ENCODE results near the gene LAD1.

Gene LAD1

DNA sequence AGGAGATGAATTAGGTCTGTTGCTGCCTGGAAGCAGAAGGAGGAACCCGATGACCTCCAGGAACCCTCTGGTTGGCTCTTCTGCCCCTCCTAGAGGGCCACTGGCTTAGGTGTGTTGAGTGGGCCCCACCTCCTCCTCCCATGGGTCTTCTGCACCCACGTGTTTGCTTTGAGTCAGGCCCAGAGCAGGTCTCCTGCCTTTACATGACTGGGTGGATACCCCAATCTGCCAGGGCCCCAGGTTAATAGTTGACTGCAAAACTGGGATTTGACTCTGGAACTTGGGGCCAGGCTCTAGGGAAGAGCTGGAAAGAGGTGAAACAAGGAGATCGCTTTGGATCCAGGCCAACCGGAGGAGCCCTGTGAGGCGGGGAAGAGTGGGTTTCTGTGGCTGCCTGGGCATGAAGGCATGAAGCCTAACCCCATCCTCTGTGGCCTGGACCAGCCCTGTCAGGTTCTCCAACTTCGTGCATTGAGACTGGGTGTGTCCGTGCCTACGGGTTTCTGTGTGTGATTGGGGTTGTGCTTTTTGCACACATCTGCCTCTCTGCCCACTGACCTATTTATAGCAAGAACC is 7.8 kb upstream of the LAD1 start:
- DNase-seq: no peak
- no peak for TF ChIP-seq GATA1 (IDR thresholded peaks at IDR 0.05; ENCODE audit: low read depth, low read length)
- TF ChIP-seq POLR2A (IDR thresholded peaks at IDR 0.05; ENCODE audit: low read length): no peak

DNA sequence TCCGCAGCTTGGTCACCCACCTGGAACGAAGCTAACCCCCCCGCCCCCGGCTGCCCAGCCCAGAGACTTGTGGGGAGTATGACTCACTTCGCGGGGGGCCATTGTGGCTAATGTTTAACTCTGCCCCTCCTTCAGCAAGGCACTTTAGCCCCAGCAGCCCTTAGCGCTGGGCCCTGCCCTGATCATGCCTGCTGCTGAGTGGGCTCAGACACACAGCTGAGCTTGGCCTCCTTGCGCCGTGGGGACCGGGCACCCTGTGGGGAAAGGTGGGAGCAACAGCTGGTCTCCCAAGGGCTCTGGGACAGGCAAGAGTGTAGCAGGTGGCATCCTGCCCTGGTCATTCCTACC is 6.3 kb upstream of the LAD1 start:
- no peak for DNase-seq
- no peak for TF ChIP-seq POLR2A (IDR thresholded peaks at IDR 0.05; ENCODE audit: low read length)
- TF ChIP-seq GATA1 (IDR thresholded peaks at IDR 0.05; ENCODE audit: low read depth, low read length): no peak

DNA sequence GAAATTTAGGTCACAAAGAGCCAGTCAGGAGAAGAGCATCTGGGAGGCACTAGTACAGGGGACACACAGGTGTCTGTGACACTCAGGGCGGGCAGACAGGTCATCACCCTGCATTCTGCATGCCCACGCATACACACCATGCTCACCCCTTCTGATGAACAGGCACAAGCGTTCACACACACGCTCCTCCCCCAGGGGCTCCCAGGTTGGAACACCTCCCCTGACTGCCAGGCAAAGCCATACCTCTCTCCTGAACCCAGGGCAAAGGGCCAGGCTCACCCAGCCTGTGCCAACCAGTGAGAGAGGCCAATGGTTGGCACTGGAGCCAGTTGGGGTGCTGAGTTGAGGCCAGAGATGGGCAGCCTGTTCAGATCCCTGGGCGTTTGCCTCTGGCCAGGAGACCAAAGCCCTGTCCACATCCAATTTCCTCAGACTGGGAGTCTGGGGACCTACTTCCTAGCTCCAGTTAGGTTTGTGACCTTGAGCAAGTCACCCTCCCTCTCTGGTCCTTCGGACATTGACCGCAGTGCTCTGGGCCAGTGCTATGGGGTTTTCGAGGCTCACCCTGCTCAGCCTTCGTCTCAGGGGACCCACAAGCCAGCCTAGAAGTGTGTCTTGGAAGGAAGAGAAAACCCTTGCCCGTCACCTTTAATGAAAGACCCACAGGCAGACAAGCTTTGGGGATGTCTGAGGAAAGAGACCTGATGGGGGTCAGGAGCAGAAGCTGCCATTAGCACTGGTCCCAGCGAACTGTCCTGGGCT is 5.8 kb upstream of the LAD1 start:
- TF ChIP-seq POLR2A (IDR thresholded peaks at IDR 0.05; ENCODE audit: low read length): no peak
- TF ChIP-seq GATA1 (IDR thresholded peaks at IDR 0.05; ENCODE audit: low read depth, low read length): no peak
- DNase-seq: no peak

DNA sequence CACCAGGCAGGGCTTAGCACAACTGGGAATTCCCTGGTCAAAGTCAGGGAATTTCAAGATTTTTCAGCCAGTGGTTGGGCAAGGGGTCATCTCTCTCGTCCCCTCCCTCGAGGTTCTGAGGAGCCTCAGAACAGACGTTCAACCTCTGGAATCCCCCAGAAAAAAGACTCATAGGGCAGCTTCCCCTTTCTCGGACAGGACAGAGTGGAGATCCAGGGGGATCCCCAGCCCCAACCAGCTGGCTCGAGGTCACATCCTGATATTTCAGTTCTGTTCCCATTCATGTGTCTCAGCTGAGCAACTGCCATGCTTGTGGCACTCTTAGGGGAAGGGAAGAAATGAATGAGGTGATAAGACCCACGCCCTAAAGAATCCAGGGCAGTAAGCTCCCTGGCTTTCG is 4.9 kb upstream of the LAD1 start:
- TF ChIP-seq POLR2A (IDR thresholded peaks at IDR 0.05; ENCODE audit: low read length): no peak
- no peak for TF ChIP-seq GATA1 (IDR thresholded peaks at IDR 0.05; ENCODE audit: low read depth, low read length)
- DNase-seq: no peak

DNA sequence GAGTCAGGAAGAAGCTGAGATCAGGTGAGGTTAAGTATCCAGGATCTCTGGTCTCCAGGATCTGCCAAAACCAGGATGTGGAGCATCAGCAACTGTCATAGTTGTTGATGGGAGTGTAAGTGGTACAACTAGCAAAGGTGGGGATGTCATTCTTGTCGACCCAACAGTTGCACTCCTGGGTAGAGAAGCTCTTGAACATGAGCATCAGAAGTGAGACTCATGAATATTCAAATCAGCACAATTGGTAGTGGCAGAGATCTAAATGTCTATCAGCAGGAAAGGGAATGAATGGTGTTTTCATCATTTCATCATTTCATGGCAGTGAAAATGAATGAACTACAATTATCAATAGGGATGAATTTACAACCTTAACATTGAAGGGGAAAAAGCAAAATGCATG is 4.2 kb upstream of the LAD1 start:
- DNase-seq: no peak
- TF ChIP-seq GATA1 (IDR thresholded peaks at IDR 0.05; ENCODE audit: low read depth, low read length): no peak
- no peak for TF ChIP-seq POLR2A (IDR thresholded peaks at IDR 0.05; ENCODE audit: low read length)

DNA sequence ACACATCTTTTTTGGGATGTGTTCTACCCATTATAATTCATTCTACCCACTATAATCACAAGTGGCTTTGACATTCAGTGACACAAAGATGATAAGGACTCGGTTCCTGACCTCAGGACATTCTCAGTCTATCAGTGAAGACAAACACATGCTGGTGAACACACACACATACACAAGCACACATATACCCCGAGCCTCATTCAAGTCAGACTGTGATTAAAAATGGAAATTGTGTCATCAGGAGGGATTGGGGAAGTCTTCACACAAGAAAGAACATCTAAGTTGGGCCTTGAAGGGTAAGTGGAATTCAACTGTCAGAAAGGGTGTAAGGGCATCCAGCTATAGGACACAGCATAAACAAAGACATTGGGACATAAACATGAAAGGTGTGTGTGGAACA is 2.6 kb upstream of the LAD1 start:
- no peak for TF ChIP-seq POLR2A (IDR thresholded peaks at IDR 0.05; ENCODE audit: low read length)
- TF ChIP-seq GATA1 (IDR thresholded peaks at IDR 0.05; ENCODE audit: low read depth, low read length): no peak
- no peak for DNase-seq

DNA sequence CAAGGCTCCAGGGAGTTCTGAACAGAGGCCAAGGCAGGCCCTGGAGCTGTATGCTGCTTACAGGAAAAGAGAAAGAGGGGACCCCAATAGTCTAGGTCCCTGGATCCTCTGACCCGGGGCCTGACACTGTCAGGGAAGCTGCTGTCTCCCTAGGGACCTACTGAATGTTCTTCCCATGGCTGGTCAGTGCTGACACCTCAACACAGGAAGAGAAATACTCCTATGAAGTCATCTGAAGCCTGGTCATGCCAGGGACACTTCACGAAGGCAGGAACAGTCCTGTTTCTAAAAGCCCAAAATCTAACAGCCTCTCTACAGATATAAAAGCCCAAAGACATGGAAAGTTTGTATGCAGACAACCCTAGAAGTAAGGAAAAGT is 1.7 kb upstream of the LAD1 start:
- DNase-seq: no peak
- no peak for TF ChIP-seq GATA1 (IDR thresholded peaks at IDR 0.05; ENCODE audit: low read depth, low read length)
- TF ChIP-seq POLR2A (IDR thresholded peaks at IDR 0.05; ENCODE audit: low read length): no peak

DNA sequence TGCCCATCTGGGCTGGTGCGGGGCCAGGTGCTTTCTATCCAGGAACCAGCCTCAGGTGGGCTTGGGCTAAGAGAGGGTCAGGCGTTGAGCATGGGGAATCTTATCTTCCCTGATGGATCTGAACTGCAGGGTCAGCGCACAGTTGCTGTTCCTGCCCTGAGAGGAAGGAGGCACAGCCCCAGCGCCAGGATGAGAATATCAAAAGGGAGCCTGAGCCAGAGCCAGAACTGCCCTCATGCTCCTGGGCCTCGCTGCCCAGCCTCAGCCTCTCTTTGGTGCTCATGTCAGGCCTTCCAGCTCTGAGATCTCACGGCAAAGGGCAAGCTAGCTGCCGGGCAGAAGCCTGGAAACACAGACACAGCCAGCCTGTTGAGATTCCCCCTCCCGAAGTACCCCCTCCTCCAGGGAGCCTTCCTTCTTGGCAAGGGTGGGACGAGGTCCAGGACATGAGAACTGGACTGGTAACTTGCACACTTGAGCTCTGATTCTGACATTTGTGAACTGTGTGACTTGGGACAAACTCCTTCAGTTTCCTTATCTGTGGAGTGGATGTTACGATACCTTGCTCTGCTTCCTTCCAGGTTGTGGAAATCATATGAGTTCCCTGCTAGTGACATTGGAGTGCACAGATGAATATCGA is 1.2 kb upstream of the LAD1 start:
- DNase-seq: no peak
- no peak for TF ChIP-seq POLR2A (IDR thresholded peaks at IDR 0.05; ENCODE audit: low read length)
- no peak for TF ChIP-seq GATA1 (IDR thresholded peaks at IDR 0.05; ENCODE audit: low read depth, low read length)

DNA sequence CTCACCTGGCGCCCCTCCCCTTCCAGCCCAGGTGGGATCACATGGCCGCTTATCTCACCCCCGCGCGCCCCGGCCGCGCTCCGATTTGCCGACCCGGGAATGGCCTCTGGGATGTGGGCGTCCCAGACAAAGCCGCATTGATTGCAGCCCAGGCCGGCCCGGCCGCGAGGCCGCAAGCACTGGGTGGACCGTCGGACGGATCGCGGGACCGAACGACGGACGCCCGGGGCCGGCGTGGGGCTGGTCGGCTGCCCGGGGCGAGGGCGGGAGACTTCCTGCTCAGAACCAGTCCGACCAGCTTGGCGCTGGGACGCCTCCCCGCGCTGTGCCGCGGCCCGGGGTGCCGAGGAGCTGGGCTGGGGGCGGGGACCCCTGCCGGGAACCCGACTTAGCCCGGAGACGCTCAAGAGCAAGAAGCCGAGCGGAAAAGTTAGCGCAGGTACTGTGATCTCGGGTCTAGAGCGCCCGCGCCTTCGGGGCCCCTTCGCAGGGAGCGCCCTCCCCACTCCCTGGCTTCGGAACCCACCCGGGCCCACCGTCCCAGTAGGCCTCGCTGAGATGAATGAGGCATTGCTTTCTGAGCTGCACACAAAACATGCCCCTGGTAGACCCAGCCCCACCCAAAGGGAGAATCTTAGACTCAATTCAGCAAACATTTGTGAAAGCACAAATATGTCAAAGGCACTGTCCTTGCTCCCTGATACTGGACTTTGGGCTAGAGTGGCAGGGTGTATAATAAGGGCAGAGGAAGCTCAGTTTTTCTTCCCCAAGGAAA is 415 bp upstream of the LAD1 start:
- TF ChIP-seq POLR2A (IDR thresholded peaks at IDR 0.05; ENCODE audit: low read length): no peak
- DNase-seq: no peak

DNA sequence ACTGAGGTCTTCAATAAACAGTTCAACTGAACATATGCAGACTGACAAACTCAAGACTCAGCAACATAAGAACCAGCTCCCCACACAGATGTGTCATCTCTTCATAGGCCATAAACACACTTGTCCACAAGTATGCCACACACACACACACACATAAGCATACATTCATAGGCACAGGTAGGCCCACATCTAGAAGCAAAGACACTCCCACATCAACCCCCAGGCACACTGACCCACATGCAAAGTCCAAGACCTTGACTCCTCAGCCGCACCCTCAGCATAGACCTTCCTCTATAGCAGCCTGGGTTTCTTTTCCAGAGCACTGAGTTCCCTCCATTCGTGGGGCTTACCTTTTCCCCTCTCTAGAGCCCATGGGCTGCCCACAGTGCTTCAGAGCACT is 1.4 kb downstream of the LAD1 start:
- TF ChIP-seq POLR2A (IDR thresholded peaks at IDR 0.05; ENCODE audit: low read length) (no peak), GATA1 (IDR thresholded peaks at IDR 0.05; ENCODE audit: low read depth, low read length) (no peak)
- DNase-seq: no peak

DNA sequence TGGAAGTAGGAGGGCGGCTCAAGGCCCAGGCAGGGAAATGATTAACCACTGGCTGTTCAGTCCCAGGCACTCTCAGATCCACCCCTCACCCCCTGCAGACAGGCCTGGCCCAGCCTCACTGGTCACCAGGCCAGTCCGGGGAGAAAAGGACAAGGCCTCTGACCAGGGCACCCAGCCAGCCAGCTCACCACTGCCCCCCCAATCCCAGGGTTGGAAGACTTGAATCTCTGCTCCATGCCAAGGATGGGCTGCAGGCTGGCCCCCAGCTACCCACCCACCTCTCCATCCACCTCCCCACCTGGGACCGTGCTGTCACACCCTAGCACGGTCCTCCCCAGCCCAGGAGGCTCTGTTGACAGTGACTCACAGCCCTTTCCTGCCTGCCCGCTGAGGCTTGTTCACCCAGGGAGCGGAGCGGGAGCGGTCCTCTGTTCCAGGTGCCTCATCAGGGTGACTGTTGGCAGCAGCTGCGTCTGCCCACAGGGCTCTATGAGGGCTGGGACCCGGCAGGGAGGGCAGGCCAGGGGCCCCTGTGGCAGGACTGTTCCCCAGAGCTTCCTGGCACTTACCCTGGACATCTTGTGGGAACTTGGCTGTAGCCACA is 2.2 kb downstream of the LAD1 start:
- no peak for TF ChIP-seq GATA1 (IDR thresholded peaks at IDR 0.05; ENCODE audit: low read depth, low read length)
- TF ChIP-seq POLR2A (IDR thresholded peaks at IDR 0.05; ENCODE audit: low read length): no peak
- no peak for DNase-seq

DNA sequence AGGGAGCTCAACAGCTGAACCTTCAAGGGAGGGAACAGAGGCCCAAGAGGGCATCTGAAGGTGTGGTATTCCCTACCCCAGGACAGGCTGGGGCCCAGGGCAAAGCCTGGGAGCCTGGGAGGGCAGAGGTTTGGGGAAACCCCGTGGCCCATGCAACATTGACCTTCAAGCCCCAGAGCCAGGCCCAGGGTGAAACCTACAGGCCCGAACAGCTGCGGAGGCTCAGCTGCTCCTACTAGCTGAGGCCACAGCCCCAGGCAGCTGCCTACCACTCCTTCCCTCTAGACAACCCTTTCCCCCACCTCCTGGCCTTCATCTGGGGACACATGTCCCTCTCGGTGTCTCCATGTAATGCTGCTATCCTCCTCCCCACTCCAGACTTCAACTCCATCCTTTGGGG is 3.2 kb downstream of the LAD1 start:
- TF ChIP-seq POLR2A (IDR thresholded peaks at IDR 0.05; ENCODE audit: low read length): no peak
- no peak for TF ChIP-seq GATA1 (IDR thresholded peaks at IDR 0.05; ENCODE audit: low read depth, low read length)

DNA sequence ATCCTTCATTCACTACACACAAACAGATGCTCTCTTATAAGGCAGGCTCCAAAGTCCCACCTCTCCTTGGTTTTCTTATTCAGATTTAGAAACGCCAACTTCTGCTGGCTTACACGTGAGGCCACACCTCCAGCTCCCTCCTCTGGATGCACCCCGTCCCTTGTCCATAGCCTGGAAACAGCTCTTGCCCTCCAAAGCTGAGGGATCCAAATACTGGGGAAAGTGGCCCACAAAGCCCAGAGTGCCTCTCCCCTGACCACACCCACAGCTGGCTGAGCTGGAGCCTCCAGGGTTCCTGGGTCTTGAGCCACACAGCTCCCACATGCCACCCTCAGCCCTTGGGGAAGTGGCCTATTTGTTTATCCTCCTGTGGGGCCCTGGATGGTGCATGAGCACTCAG is 4.5 kb downstream of the LAD1 start:
- DNase-seq: no peak
- TF ChIP-seq GATA1 (IDR thresholded peaks at IDR 0.05; ENCODE audit: low read depth, low read length) (no peak), POLR2A (IDR thresholded peaks at IDR 0.05; ENCODE audit: low read length) (no peak)

More for the DNA sequence above, 3.2 kb downstream of the LAD1 start:
- DNase-seq: no peak

DNA sequence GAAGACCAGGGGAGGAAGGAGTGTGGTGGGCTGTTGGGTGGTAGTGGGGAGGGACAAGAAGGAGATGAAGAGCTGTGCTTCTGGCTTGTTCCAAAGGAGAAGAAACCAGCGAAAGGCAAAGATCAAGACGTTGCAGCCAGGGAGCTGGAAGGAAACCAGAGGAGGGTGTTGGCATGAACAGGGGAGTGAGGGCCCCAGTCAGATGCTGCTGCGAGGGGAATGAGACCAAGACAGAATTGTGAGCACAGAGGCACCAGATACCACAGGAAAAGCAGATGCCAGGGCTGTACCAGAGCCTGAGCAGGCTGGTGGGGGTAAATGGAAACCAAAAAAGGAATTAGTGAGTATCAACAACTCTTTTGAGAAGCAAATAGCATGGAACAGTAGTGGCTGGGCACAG is 6.0 kb downstream of the LAD1 start:
- TF ChIP-seq GATA1 (IDR thresholded peaks at IDR 0.05; ENCODE audit: low read depth, low read length) (no peak), POLR2A (IDR thresholded peaks at IDR 0.05; ENCODE audit: low read length) (no peak)
- DNase-seq: no peak
